Activated CD8-positive, alpha-beta memory T cell treated with anti-CD3 and anti-CD28 coated beads for 48 hours (primary cell): ENCODE data around the gene TGM4.

Experiments
- DNase-seq, 3 experiments: peaks; one replicate each; pipeline ENCODE4 v3.0.0-alpha.2; 2020; ENCODE audit warnings: low read depth in 2 of 3, low spot score in 2 of 3

Gene TGM4

DNA sequence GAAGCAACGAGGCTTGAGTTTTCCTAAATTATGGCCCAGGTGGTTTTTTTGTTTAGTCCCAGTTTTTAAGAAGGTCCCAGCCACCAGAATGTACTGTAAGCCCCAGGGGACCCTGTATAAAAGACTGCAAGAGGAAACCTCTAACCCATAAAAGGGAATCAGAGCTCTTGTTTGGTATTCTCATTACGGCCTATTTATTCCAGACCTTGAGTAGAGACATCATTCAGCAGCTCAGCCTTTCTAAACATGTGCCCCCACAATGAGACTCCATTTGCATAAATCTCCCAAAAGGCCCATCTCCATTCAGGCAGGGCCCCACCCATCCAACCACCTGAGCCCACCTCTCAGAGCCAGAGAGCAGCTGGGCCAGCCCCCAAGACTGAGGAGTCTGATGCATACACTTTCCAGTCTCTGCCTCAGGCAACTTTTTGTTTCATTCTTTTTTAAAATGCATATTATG is 75.9 kb downstream of the TGM4 start:
- no peak for DNase-seq

- no peak for DNase-seq
Measured at GRCh38 chr3:44952689-44953088, 78.3 kb downstream of the TGM4 start.

DNA sequence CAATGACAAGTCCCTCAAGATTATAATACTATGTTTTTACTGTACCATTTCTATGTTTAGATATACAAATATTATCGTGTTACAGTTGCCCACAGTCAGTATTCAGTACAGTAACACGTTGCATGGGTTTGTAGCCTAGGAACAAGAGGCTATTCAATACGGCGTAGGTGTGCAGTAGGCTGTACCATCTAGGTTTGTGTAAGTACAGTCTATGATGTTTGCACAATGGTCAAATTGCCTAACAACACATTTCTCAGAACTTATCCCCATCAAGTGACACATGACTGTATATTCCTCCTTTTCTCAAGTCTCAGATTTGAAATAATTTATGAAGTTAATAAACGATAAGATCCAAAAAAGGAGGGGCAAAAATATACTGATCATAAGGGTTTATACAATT is 79.9 kb downstream of the TGM4 start:
- DNase-seq: no peak

- DNase-seq: no peak
Measured at GRCh38 chr3:44954962-44955361, 80.6 kb downstream of the TGM4 start.

DNA sequence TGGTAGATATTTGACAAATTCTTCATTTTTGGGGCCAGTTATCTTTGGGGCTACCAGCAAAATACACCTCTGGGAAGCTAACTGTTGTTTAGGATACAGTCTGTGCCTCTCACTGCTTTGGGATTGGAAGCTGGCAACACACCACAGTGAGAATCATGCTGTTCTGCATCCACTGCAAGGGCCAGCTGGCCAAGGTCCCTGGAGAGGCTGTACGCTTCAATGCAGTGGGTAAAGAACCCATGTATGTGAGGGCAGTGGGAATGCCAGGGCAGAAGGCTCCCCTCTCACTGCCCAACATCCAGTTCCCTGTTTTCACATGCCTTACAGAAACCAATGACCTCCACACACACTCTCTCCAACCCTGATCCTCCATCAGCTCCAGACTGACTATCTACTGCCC is 81.5 kb downstream of the TGM4 start:
- no peak for DNase-seq

DNA sequence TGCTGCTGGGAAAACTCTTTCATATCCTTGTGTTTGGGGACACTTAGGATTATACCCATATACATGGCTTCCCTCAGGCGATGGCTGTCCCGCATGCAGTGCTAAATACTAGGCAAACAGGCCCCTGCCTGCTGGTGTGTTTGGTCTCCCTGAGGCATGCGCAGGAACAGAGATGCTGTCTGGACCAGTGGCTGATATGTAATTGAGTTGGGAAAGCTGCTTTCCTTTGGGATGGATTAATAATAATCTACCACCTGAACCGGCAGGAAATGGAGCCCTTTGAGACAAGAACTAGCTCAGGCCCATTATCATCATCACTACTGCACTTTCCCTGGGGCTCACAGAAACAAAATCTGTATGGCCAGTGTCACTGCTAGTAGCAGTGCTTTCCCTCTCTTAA is 83.6 kb downstream of the TGM4 start:
- DNase-seq: no peak

GRCh38 chr3:44958386-44958785 is 84.0 kb downstream of the TGM4 start:
- no peak for DNase-seq

GRCh38 chr3:44960387-44961026 is 86.1 kb downstream of the TGM4 start:
- no peak for DNase-seq

DNA sequence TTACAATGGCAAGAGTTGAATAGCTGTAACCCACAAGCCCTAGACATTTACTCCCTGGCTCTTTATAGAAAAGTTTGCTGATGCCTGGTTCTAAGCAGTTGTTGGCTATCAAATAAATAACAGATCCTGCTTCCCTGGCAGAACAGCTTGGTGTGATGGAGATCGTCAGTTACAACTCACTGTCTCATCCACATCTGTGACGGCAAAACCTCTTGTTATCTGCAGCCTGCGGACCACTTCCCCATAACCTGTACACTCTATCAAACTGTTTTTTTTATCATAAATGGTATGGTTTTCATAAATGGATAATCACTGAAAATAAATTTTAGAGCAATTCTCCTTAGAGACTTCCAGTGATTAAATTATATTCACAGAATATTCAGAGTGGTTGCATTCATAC is 87.5 kb downstream of the TGM4 start:
- DNase-seq: no peak

DNA sequence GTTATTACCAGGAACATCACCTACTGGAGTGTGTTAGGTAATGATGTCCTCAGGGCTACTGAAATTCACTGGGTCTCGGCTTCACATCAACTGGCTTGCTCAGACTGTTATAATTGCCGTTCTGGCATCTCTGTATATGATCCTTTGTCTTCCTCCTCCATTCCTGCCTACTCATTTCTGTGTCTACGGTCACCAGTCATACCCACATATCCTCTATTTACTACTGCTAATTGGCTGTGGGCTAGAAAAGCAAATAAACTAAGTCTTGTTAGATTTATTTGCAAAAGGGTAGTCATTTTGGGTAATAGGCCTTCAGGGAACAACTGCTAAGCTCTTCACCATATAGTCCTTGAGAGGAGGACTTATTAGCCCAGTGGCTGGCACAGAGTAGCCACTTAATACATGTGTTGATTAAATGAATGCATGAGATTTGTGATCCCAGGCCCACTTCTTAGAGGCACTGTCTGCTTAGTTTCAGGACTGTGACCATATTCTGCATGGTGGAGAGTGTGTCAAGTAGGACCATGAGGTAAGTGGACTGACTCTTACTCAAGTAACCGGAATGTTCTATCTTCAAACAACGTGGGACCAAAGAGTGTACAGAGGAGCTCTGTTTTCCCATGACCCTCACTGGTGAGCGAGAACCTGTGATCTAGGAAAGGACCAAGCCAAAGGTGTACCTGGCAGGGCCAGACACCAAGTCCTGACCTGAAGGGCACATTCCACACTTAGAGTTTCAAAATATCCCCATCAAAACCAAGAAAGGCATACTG is 88.4 kb downstream of the TGM4 start:
- no peak for DNase-seq

GRCh38 chr3:44963571-44964325 is 89.3 kb downstream of the TGM4 start:
- DNase-seq: no peak
